Measurements from ENCODE around the gene PRDX2.

PRDX2 gene

DNA sequence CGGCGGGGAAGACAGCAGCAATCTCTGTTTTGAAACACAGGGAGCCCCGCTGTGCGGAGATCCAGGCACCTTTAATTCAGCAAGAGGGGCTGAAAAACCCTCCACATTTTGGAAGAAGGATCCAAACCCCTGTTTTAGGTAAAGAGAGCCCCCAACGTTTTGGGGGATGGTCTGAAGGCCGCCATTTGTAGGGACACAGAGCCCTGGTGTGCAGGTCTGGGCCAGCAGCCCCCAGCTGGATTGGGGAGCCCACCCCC is 22.8 kb downstream of the PRDX2 start:
- no peak for DNase-seq

DNA sequence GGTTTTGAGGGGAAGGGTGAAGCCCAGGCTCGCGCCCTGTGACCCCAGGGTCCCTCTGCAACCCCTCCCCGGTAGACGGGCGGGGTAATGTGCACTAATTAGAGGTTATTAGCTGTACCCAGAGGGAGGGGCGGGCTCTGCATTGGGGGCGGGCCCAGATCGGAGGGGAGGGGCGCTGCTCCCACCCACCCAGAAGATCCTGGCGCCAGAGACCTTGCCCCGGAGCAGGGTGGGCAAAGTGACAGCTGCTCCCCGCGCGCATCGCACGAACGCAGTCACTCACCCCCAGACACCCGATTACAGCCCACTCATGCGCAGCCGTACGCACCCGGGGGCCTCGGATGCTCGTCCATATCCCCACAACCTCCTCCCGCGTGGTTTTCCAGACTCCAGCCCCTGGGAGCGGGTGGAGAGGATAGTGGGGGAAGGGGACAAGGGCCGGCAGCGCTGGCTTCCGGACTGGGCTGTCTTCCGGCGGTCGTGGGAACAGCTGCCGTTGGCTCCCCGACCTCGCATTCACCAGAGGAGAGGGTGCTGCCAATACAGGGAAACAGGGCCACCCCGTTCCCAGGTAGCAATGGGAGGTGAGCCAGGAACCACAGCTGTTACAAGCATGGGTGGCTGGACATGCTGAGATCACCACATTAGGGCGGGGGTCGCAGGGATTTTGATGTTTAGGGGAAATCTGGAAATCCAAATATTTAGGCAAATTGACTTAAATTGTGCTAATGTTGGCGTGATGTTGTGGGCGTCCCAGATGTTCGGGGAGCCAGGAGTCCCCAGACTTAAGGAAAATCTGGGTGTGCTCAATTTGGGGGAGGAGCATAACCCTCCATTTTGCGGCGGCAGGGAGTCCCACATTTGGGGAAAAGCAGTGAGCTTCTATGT is 23.3 kb downstream of the PRDX2 start:
- peak; percentile 67 for DNase-seq

DNA sequence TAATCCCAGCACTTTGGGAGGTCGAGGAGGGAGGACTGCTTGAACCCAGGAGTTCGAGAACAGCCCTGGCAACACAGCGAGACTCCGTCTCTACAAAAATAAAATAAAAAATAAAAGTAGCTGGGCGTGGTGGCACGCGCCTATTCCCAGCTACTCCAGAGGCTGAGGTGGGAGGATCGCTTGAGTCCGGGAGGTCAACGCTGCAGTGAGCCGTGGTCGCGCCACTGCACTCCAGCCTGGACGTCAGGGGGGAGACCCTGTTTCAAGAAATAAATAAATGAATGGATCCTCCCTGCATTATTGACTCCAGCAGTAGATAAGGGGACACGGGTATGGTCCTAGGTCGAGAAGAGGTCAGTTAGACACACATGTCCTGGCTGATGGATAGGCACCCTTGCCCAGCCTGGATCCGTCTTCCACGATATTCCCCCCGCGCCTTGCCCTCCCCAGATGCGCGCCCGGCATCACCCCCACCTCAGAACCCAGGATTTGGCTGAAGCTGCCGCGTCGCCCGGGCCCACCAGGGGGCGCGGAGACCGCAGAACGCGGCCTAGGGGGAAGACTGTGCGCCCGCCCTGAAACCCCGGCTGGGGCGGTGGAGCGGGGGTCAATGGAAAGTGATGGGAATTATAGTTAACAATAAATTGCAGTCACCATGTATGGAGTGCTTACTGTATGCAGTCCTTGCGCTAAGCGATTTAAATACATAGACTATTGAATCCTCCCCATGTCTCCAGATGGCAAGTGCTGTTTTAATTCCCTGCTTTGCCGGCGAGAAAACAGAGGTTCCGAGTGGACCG is 24.2 kb downstream of the PRDX2 start:
- peak; percentile 79 for DNase-seq

DNA sequence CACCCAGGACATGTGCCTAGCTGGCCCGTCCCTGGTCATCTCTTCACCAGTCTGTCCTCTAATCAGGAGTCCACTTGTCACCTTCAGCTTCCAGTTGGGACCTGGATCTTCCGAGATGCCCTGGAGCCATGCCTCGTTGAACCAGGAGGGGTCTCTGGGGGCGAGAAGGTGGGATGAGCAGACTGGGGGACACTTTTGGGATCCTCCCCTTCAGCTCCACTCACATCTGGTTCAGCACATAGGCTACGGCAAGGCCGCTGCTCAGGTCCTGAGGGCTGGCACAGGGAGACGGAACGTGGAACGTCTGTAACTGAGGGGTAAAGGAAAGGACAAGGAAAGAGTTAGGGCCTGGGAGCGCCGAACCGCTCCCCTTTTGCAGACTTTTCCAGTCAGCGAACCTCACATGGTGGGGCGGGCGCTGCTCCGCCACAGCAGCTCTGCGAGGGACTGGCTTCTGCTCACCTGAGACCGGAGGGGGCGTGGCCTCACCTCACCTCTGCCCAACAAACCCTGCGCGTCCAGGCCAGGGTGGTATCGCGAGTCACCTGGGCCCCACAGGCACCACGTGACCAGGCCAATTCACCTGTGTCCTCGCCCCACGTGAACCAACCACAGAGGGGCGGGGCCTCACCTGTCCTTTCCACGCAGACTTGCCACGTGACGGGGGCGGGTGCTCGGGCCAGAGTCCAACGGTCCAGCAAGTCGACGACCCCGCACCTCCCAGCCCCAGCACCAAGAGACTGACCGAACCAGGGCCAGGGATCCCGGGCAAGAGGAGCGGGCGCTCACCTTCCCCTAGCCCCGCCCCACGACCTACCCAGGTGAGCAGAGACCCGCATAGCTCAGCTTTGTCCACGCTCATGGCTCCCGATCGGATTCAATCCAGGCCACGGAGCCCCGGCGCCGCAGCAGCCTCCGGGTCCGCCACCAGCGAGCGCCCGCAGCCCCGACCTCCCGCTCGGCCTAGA is 26.7 kb downstream of the PRDX2 start, which contains the start of gene HOOK2:
HOOK2 (minus strand) TSS at position 965 of the 968 bp plus-strand sequence; CDS start at position 862, 103 bp downstream.
- DNase-seq = peak; percentile 71

GRCh38 chr19:12773571-12773970 is 28.0 kb downstream of the PRDX2 start:
- DNase-seq = no peak

DNA sequence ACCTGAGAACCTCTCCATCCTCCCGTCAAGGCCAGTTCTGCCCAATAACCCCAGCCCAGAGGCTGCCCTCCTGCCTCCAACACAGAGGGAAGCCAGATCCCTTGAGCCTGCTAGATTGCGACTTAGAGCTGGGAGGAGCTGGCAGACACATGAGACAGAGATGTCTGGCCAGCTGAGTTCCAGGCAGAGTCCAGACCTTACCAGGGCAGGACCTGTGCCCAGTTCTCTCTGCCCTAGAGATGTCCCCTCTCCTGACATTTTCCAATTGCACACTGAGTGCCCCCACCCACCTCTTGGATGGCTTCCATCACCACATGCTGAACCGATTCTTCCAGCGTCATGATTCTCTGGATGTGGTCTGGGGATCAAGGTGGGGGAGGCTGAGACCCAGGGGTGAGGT is 29.3 kb downstream of the PRDX2 start:
- no peak for DNase-seq

GRCh38 chr19:12770922-12771321 is 30.7 kb downstream of the PRDX2 start:
- DNase-seq = no peak

DNA sequence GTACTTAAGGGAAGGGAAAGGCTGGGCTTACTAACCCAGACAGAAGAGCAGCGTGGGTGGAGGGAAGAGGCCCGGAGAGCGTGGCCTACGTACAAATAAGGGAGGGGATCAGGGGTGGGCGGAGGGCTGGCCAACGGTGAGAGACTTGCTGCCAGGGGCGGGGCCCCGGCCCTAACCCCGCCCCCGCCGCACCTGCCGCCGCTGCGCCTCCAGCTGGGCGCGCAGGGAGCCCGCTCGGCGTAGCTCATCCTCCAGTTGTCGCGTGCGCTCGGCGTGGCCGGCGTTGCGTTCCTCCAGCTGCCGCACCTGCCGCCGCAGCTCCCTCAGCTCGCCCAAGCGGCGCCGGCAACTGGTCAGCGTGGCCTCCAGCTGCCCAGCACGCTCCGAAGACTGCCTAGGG is 31.9 kb downstream of the PRDX2 start:
- DNase-seq = peak; percentile 78

- no peak for DNase-seq
Measured at GRCh38 chr19:12767666-12768065, 33.9 kb downstream of the PRDX2 start.

GRCh38 chr19:12767150-12767549 is 34.5 kb downstream of the PRDX2 start:
- no peak for DNase-seq

DNA sequence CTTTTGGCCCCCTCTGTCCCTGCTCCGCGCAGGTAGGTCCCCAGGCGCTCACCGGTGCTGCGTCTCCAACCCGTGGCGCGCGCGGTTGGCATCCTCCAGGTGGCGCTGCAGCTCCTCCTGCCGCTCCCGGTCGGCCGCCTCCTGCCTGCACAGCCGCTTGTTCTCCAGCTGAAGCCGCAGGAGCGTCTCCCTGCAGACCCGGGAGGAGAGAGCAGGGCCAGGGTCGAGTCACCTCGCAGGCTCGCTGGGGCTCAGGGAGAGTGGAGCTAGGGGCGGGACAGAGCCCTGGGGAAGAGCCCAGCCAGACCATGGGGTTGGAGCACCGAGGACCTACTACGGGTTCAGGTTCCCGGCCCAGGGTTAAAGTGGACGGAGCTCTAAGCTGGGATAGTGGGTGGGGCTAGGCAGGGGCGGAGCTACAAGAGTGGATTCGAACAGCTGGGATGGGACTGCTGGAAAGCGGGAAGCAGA is 35.5 kb downstream of the PRDX2 start:
- peak; percentile 81 for DNase-seq

DNA sequence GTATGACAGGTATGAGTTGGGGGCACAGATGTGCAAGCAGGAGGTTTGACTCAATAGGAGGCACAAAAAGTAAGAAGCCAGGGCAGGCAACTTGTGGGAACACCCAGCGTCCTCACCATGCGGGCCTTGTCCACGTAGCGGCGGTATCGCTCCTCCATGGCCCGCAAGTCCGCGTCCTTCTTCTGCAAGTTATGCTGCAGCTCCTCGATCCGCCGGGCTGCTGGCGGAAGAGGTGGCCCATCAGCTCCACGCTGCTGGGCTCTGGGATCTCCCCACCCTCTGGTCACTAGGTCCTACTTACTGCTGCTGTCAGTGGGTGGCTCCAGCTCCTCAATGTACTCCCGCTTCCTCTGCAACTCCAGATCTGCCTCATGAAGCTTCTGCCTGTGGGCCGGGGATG is 36.9 kb downstream of the PRDX2 start:
- DNase-seq = no peak

- no peak for DNase-seq
Measured at GRCh38 chr19:12763100-12763499, 38.5 kb downstream of the PRDX2 start.

DNA sequence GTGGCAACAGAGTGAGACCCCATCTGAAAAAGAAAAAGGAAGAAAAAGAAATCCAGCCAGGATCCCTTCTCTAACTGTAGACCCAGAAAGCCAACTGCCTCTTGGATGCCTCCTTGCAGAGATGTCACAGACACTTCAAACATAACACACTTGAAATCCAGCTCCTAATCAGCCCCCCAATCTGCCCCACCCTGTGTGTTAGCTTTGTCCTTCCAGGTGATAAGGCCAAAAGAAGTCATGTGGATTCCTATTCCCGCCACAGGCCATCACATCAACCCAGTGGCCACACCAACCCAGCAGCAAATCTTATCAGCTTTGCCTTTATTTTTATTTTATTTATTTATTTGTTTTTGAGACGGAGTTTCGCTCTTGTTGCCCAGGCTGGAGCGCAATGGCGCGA is 41.9 kb downstream of the PRDX2 start:
- no peak for DNase-seq

- peak; percentile 67 for DNase-seq
Measured at GRCh38 chr19:12757544-12758274, 43.9 kb downstream of the PRDX2 start.

DNA sequence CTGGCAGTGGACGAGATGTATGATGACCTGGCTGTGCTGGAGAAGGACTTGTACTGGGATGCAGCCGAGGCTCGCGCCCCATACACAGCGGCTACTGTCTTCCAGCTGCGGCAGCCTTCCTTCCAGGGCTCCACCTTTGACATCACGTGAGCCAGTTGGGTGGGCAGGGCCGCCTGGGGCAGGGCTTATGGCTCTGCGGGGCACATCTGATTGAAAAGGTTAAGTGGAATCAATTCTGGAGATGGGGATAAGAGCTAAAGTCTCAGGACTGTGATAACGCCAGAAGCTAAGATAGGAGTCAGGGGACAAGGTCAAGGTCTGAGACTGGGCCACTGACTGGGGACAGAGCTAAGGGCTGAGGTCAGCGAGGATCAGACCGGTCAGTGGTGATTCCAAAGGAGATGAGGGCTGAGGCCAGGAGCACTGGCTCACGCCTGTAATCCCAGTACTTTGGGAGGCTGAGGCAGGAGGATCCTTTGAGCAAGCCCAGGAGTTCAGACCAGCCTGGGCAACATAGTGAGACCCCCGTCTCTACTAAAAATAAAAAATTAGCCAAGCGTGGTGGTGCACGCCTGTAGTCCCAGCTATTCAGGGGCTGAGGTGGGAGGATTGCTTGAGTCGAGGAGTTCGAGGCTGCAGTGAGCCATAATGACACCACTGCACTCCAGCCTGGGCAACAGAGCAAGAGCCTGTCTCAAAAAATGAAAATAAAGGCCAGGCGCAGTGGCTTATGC is 45.3 kb downstream of the PRDX2 start:
- no peak for DNase-seq

DNA sequence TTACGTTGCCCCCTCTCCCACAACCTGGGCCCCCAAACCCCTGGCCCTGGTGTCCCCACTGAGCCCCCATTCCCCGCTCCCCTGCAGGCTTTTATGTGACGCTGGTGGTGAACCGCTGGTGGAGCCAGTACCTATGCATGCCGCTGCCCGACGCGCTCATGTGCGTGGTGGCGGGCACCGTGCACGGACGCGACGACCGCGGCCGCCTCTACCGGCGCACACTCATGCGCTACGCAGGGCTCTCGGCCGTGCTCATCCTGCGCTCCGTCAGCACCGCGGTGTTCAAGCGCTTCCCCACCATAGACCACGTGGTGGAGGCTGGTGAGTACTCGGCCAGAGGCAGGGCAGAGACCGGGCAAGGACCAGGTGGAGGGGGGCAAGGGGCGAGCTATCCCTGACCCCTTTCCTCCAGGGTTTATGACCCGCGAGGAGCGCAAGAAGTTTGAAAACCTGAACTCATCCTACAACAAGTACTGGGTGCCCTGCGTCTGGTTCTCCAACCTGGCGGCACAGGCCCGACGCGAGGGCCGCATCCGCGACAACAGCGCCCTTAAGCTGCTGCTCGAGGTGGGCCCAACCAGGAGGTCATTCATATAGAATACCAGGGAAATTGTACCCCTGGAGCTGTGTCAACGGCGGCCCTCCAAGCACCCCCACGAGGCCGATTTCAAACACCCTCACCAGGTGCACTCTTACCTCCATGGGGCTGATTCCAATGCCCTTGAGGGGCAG is 47.0 kb downstream of the PRDX2 start:
- DNase-seq = no peak

- no peak for DNase-seq
Measured at GRCh38 chr19:12752056-12752781, 49.4 kb downstream of the PRDX2 start.

GRCh38 chr19:12751635-12752034 is 50.0 kb downstream of the PRDX2 start, which contains the start of gene BEST2:
Gene BEST2 (plus strand): TSS chr19:12751791. CDS start chr19:12752593, 802 bp downstream.
- no peak for DNase-seq

- no peak for DNase-seq
Measured at GRCh38 chr19:12750851-12751250, 50.7 kb downstream of the PRDX2 start.
